Measurements from ENCODE around the gene LSG1. TPM values are rescaled to one million over a fixed set of nuclear protein-coding genes. Genes with fewer than 3 reads are reported as not detected.

LSG1 gene
- total RNA-seq, 1 donor, result 70.8 TPM

DNA sequence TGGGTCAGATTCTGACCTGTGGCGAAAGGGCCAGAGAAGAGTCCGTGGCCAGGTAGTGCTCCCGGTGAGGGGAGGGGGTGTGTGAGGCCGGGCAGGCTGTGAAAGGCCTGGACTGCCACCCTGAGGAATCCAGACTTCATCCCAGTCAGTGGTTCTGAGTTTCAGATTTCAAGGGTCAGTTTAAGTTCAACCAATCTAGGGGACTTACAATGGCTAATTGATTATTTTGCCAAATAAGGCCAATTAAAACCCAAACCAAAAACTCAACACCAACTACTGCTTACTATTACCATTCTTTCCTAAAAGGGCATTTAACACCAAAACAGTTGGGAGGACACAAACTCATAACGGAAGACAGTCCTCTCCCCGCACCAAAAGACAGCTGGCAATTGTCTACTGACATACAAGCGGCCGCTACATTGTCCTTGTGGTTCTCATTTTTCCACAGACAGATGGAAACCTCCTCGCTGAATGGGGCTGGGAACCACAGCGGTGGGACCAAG is 69.3 kb downstream of the LSG1 start:
- H3K4me3 ChIP-seq (ENCODE audit: low read length), result no peak overlapping the region
- H3K27me3 ChIP-seq (ENCODE audit: insufficient read depth, low read length), result no peaks in the 10 kb centered on the region

DNA sequence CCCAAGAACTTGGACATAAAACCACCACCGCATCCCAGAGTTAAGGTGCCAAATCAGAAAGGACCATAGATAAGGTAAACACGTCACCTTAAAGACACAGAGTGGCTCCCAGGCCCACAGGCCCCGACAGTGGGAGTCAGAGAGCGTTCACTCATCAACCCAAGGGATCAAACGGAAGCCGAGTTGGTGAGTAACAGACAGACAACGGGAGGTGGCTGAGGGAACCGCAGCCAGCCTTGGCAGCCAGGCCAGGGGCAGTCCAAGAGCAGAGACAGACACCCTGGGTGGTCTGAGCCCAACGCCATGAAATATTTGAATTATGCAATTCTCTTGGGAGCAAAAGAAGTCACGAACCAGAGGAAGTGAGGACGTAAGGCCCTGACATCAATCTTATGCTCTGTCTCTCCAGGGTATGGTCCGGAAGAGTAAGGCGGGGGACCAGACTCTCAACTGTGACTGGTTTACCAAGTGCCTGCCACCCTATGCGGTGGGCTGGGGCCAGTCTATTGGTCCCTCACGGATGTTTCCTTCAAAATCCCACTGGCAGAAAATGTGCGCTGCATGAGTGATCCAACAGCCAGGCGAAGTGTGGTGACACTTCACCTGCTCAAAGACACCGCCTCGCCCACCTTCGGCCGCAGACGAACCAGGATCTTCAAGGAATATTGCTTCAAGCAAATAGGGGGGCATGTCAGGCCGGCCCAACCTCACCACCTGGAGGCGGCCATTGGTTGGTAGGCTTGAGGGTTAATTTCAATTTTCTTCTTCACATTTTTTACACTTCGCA is 73.0 kb downstream of the LSG1 start:
- no peak overlapping the region for H3K4me3 ChIP-seq (ENCODE audit: low read length)
- H3K9me3 ChIP-seq (ENCODE audit: low read depth, low read length), result no peaks in the 10 kb centered on the region
- H3K27me3 ChIP-seq (ENCODE audit: insufficient read depth, low read length), result no peaks in the 10 kb centered on the region
- no peaks in the 10 kb centered on the region for H3K4me1 ChIP-seq (ENCODE audit: insufficient read depth, low read length)

More for the DNA sequence above, 69.3 kb downstream of the LSG1 start:
- no peaks in the 10 kb centered on the region for H3K9me3 ChIP-seq (ENCODE audit: low read depth, low read length)
- no peaks in the 10 kb centered on the region for H3K4me1 ChIP-seq (ENCODE audit: insufficient read depth, low read length)

DNA sequence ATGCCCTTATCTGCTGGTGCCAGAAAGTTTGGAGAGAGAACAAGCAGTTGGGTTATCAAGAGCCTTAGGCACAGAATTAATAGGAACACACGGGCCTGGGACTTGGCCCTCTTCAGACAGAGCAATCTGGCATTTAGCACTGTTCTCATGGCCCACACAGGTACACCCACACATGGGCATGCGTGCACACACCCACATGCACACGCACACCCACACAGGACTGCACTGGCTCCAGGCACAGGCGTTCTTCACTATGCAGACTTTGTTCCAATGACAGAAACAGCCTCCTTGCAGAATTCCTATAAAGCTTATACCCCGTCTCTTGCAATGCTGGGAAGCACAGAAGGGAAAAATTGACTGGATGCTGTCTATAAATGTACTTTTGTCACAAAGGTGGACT is 75.1 kb downstream of the LSG1 start:
- no peak overlapping the region for H3K4me3 ChIP-seq (ENCODE audit: low read length)
- peaks cover 6% of the 10 kb centered on the region for H3K4me1 ChIP-seq (ENCODE audit: insufficient read depth, low read length)
- no peaks in the 10 kb centered on the region for H3K9me3 ChIP-seq (ENCODE audit: low read depth, low read length)
- no peaks in the 10 kb centered on the region for H3K27me3 ChIP-seq (ENCODE audit: insufficient read depth, low read length)

DNA sequence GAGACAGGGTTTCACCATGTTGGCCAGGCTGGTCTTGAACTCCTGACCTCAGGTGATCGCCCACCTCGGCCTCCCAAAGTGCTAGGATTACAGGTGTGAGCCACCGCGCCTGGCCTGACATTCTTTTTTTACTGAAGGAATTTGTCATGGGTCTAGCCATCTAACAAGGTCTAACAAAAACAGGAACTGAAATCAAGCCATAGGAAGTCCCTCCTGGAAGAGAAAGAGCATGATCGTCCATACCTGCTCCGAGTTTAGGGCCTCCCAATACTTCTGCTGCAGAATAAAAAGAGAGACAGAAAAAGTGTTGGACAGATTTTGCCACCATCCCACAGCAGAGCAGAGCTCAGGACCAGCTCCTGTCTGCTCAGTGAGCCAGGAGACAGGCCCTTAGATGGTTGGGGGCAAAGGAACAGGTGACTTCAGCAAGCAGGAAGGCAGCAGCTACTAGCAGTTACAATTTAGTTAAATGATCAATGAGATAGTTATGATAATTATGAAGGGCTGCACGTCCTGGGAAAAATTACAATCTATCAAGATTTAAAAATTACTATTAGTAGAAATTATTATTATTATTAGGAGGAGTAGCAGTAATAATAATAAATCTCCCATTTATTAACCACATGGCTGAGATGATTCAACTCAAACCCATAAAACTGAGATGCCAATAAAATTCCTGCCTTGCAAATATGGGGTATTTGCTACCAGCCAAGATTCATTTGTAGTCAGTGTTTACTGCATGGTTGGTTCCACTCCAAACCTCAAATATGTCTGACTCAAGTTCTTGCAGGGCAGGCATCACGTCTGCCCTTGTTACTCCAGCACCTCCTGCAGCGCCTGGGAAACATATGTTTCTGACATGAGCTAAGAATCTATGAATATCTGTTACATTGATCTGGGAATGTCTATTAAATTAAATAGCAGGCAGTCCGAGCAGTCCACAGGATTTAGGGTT is 78.9 kb downstream of the LSG1 start:
- no peaks in the 10 kb centered on the region for H3K27me3 ChIP-seq (ENCODE audit: insufficient read depth, low read length)
- no peaks in the 10 kb centered on the region for H3K9me3 ChIP-seq (ENCODE audit: low read depth, low read length)
- H3K4me1 ChIP-seq (ENCODE audit: insufficient read depth, low read length), result peaks cover 6% of the 10 kb centered on the region
- no peak overlapping the region for H3K4me3 ChIP-seq (ENCODE audit: low read length)

Other genes with a start within 250 kb of the LSG1 start
- gene ATP13A3, start 185.2 kb downstream of the LSG1 start, total RNA-seq, result 179 TPM
- 0.21 TPM for gene TMEM44, start 38.8 kb downstream of the LSG1 start, total RNA-seq
- 6.2 TPM for gene FAM43A, start 13.7 kb upstream of the LSG1 start, total RNA-seq